ENCODE results near the gene PPFIA1. TPM values are rescaled to one million over a fixed set of nuclear protein-coding genes. Genes with fewer than 3 reads are reported as not detected.

The PPFIA1 gene
- total RNA-seq, 4 donors from 2014 or later: 34.9 to 141 (median 69.7) TPM

GRCh38 chr11:70278994-70279393 is 8.5 kb downstream of the PPFIA1 start:
- peaks cover 41% of the 10 kb centered on the region for H3K36me3 ChIP-seq
- TF ChIP-seq POLR2AphosphoS5 (IDR thresholded peaks at IDR 0.05): no peak
- TF ChIP-seq CTCF (IDR thresholded peaks at IDR 0.05): no peak
- H3K27ac ChIP-seq: no peak overlapping the region

DNA sequence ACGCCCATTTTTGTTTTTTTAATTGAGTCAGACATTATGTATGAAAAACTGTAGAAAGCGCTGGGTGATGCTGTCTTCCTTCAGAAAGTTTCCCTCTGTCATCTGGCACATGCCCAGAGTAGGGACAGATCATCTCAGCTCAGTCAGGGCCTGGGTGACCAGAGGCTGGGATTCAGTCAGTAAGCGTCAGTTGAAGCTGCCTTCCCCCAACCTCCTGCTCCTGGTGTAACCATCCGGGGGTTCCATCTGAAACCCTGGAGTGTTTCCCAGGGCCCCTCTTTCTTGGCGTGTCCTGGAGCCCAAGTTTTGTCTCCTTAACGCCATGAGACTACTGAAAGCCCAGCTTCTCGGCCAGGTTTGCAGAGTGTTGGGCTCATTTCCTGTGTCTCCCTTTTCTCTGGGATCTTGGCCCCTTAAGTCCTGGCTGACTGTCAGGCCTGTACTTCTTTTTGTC is 10.7 kb downstream of the PPFIA1 start:
- Histone ChIP-seq H3K36me3 (peaks cover 51% of the 10 kb centered on the region), H3K4me1 (no peaks in the 10 kb centered on the region), H3K4me3 (no peak overlapping the region), H3K27ac (no peak overlapping the region), H3K9me3 (no peaks in the 10 kb centered on the region), H3K27me3 (no peaks in the 10 kb centered on the region)
- TF ChIP-seq CTCF (IDR thresholded peaks at IDR 0.05): no peak
- no peak for TF ChIP-seq POLR2AphosphoS5 (IDR thresholded peaks at IDR 0.05)
- TF ChIP-seq POLR2A (IDR thresholded peaks at IDR 0.05): no peak
- TF ChIP-seq EP300 (IDR thresholded peaks at IDR 0.05): no peak
- no peak for DNase-seq (ENCODE audit: low spot score in 2 of 2)
- WGBS: 69% methylated on average over 7 of the region's 7 CpGs

More at GRCh38 chr11:70278994-70279393, 8.5 kb downstream of the PPFIA1 start:
- H3K27me3 ChIP-seq: no peaks in the 10 kb centered on the region
- no peaks in the 10 kb centered on the region for H3K9me3 ChIP-seq
- WGBS: 96% methylated on average over 8 of the region's 8 CpGs
- DNase-seq (ENCODE audit: low spot score in 2 of 2): no peak
- no peaks in the 10 kb centered on the region for H3K4me1 ChIP-seq
- H3K4me3 ChIP-seq: no peak overlapping the region

DNA sequence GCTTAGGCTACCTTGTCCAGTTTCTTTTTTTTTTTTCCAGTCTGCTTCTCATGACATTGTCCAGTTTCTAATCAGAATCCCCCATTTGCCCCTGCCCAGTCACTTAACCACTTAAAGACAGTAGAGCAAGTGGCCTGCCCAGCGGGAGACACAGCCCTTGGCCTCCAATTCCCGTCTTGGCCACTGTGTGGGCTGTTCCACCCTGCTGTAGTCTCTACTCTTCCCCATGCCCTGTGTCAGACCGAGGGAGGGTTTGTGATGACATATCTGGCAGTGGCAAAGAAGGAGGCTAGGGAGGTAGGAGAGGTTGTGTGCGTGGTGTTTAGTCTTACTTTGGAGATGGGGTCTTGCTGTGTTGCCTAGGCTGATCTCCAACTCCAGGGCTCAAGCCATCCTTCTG is 11.5 kb downstream of the PPFIA1 start:
- Histone ChIP-seq H3K4me3 (no peak overlapping the region), H3K27ac (no peak overlapping the region), H3K36me3 (peaks cover 57% of the 10 kb centered on the region), H3K9me3 (no peaks in the 10 kb centered on the region), H3K27me3 (no peaks in the 10 kb centered on the region), H3K4me1 (no peaks in the 10 kb centered on the region)
- peak in 1 of 2 donors; percentile 20 for DNase-seq (ENCODE audit: low spot score in 2 of 2)
- no peak for TF ChIP-seq CTCF (IDR thresholded peaks at IDR 0.05)
- no peak for TF ChIP-seq EP300 (IDR thresholded peaks at IDR 0.05)
- no peak for TF ChIP-seq POLR2AphosphoS5 (IDR thresholded peaks at IDR 0.05)
- no peak for TF ChIP-seq POLR2A (IDR thresholded peaks at IDR 0.05)
- WGBS: 89% methylated on average over 4 of the region's 4 CpGs

GRCh38 chr11:70288721-70289120 is 18.2 kb downstream of the PPFIA1 start:
- no peak overlapping the region for H3K27ac ChIP-seq
- H3K4me3 ChIP-seq: no peak overlapping the region
- H3K36me3 ChIP-seq: peaks cover 48% of the 10 kb centered on the region
- 85% methylated on average over 6 of the region's 6 CpGs for WGBS
- peaks cover 22% of the 10 kb centered on the region for H3K4me1 ChIP-seq
- TF ChIP-seq POLR2AphosphoS5 (IDR thresholded peaks at IDR 0.05) (no peak), POLR2A (IDR thresholded peaks at IDR 0.05) (no peak), EP300 (IDR thresholded peaks at IDR 0.05) (no peak), CTCF (IDR thresholded peaks at IDR 0.05) (no peak)
- no peaks in the 10 kb centered on the region for H3K27me3 ChIP-seq
- DNase-seq (ENCODE audit: low spot score in 2 of 2): peak in 1 of 2 donors; percentile 11
- H3K9me3 ChIP-seq: no peaks in the 10 kb centered on the region

- H3K4me3 ChIP-seq: no peak overlapping the region
- H3K9me3 ChIP-seq: no peaks in the 10 kb centered on the region
- DNase-seq (ENCODE audit: low spot score in 2 of 2): peak in 1 of 2 donors; percentile 24
- peaks cover 22% of the 10 kb centered on the region for H3K4me1 ChIP-seq
- TF ChIP-seq POLR2A (IDR thresholded peaks at IDR 0.05) (no peak), CTCF (IDR thresholded peaks at IDR 0.05) (no peak), EP300 (IDR thresholded peaks at IDR 0.05) (no peak), POLR2AphosphoS5 (IDR thresholded peaks at IDR 0.05) (no peak)
- H3K27me3 ChIP-seq: no peaks in the 10 kb centered on the region
- 79% methylated on average over 4 of the region's 4 CpGs for WGBS
- peaks cover 45% of the 10 kb centered on the region for H3K36me3 ChIP-seq
- H3K27ac ChIP-seq: no peak overlapping the region
Measured at GRCh38 chr11:70289582-70289981, 19.1 kb downstream of the PPFIA1 start.
